ENCODE measurements around the gene IPO8.

The IPO8 gene

GRCh38 chr12:30585877-30586276, 109.8 kb downstream of the IPO8 start:
- H3K4me1 ChIP-seq (ENCODE audit: insufficient read depth, low read length, poor library complexity, severe bottlenecking) = no peaks in the 10 kb centered on the region
- no peak for TF ChIP-seq CTCF (conservative IDR thresholded peaks at IDR 0.05; ENCODE audit: low read length)
- TF ChIP-seq EZH2phosphoT487 (IDR thresholded peaks at IDR 0.05; ENCODE audit: borderline replicate concordance) = no peak
- H2AFZ ChIP-seq (ENCODE audit: low read length) = no peak overlapping the region
- no peaks in the 10 kb centered on the region for H3K9me2 ChIP-seq (replicated peaks; ENCODE audit: low read depth, low read length)
- no peaks in the 10 kb centered on the region for H3K36me3 ChIP-seq (ENCODE audit: insufficient read depth, low read length)
- no peaks in the 10 kb centered on the region for H3K27me3 ChIP-seq (ENCODE audit: insufficient read depth, low read length, poor library complexity, severe bottlenecking)
- no peaks in the 10 kb centered on the region for H3K79me2 ChIP-seq (ENCODE audit: insufficient read depth, low read length)
- H3K4me2 ChIP-seq (ENCODE audit: low read depth, low read length, poor library complexity, severe bottlenecking) = no peak overlapping the region
- H4K20me1 ChIP-seq (ENCODE audit: insufficient read depth, low read length, poor library complexity, severe bottlenecking) = no peaks in the 10 kb centered on the region
- no peaks in the 10 kb centered on the region; the same call in 1 of the 2 replicates for H3K9me3 ChIP-seq (ENCODE audit: insufficient read depth, low read depth, low read length)
- no peak overlapping the region for H3K4me3 ChIP-seq (ENCODE audit: low read length, poor library complexity, severe bottlenecking)
- H3K9ac ChIP-seq (ENCODE audit: low read depth, low read length, poor library complexity, severe bottlenecking) = no peak overlapping the region
- H3F3A ChIP-seq (ENCODE audit: low read depth) = no peaks in the 10 kb centered on the region

- H3F3A ChIP-seq (ENCODE audit: low read depth) = no peaks in the 10 kb centered on the region
- no peaks in the 10 kb centered on the region for H3K79me2 ChIP-seq (ENCODE audit: insufficient read depth, low read length)
- H3K4me1 ChIP-seq (ENCODE audit: insufficient read depth, low read length, poor library complexity, severe bottlenecking) = no peaks in the 10 kb centered on the region
- TF ChIP-seq EZH2phosphoT487 (IDR thresholded peaks at IDR 0.05; ENCODE audit: borderline replicate concordance) = no peak
- no peak for TF ChIP-seq CTCF (conservative IDR thresholded peaks at IDR 0.05; ENCODE audit: low read length)
- H3K4me3 ChIP-seq (ENCODE audit: low read length, poor library complexity, severe bottlenecking) = no peak overlapping the region
- H3K27me3 ChIP-seq (ENCODE audit: insufficient read depth, low read length, poor library complexity, severe bottlenecking) = no peaks in the 10 kb centered on the region
- H3K9ac ChIP-seq (ENCODE audit: low read depth, low read length, poor library complexity, severe bottlenecking) = no peak overlapping the region
- no peaks in the 10 kb centered on the region for H4K20me1 ChIP-seq (ENCODE audit: insufficient read depth, low read length, poor library complexity, severe bottlenecking)
- no peak overlapping the region for H3K4me2 ChIP-seq (ENCODE audit: low read depth, low read length, poor library complexity, severe bottlenecking)
- no peaks in the 10 kb centered on the region for H3K9me2 ChIP-seq (replicated peaks; ENCODE audit: low read depth, low read length)
- H2AFZ ChIP-seq (ENCODE audit: low read length) = no peak overlapping the region
- H3K36me3 ChIP-seq (ENCODE audit: insufficient read depth, low read length) = no peaks in the 10 kb centered on the region
- H3K9me3 ChIP-seq (ENCODE audit: insufficient read depth, low read depth, low read length) = no peaks in the 10 kb centered on the region; the same call in 1 of the 2 replicates
These were observed 112.7 kb downstream of the IPO8 start for GRCh38 chr12:30582943-30583342.

- Histone ChIP-seq H3K4me1 (ENCODE audit: insufficient read depth, low read length, poor library complexity, severe bottlenecking) (no peaks in the 10 kb centered on the region), H3K9me3 (ENCODE audit: insufficient read depth, low read depth, low read length) (no peaks in the 10 kb centered on the region; the same call in 1 of the 2 replicates), H3K79me2 (ENCODE audit: insufficient read depth, low read length) (no peaks in the 10 kb centered on the region), H3K4me3 (ENCODE audit: low read length, poor library complexity, severe bottlenecking) (no peak overlapping the region), H3F3A (ENCODE audit: low read depth) (no peaks in the 10 kb centered on the region), H3K4me2 (ENCODE audit: low read depth, low read length, poor library complexity, severe bottlenecking) (no peak overlapping the region), H3K9me2 (replicated peaks; ENCODE audit: low read depth, low read length) (no peaks in the 10 kb centered on the region), H2AFZ (ENCODE audit: low read length) (no peak overlapping the region), H4K20me1 (ENCODE audit: insufficient read depth, low read length, poor library complexity, severe bottlenecking) (no peaks in the 10 kb centered on the region), H3K36me3 (ENCODE audit: insufficient read depth, low read length) (no peaks in the 10 kb centered on the region), H3K9ac (ENCODE audit: low read depth, low read length, poor library complexity, severe bottlenecking) (no peak overlapping the region), H3K27me3 (ENCODE audit: insufficient read depth, low read length, poor library complexity, severe bottlenecking) (no peaks in the 10 kb centered on the region)
- TF ChIP-seq CTCF (conservative IDR thresholded peaks at IDR 0.05; ENCODE audit: low read length) (no peak), EZH2phosphoT487 (IDR thresholded peaks at IDR 0.05; ENCODE audit: borderline replicate concordance) (no peak)
These were observed 115.3 kb downstream of the IPO8 start for GRCh38 chr12:30580344-30580743.
